ENCODE data around the gene B3GAT1.

GRCh38 chr11:134450186-134450585 lies 38.1 kb upstream of the B3GAT1 start:
- TF ChIP-seq CTCF (conservative IDR thresholded peaks at IDR 0.05 in 1 of 2, IDR thresholded peaks at IDR 0.05 in 1 of 2; ENCODE audit: low read depth in 1 of 2, low read length in 2 of 2) (no peak), EZH2 (IDR thresholded peaks at IDR 0.05; ENCODE audit: low read length, missing control alignments) (no peak)

Measured in fibroblast of lung (primary cell).